SK-N-SH treated with all-trans-retinoic acid at 6 μM for 48 hours (cell line): ENCODE measurements around the gene KRTAP2-1.
"Not testable (repeated sequence)": the region's sequence is repeated elsewhere in the genome, so short reads cannot be mapped to it uniquely, and the experiment has no call there.

Experiments
- ATAC-seq: fragments of 200-7000 bp; cut with Tn5 transposase; 3 replicates; pipeline ENCODE4 v1.9.1; 2020; ENCODE audit warnings: mild to moderate bottlenecking, moderate library complexity
- ARNTL ChIP-seq: fragments of 450-650 bp; formaldehyde crosslinking; IDR thresholded peaks from 2 replicates; pipeline ENCODE4 v1.5.0; 2020; ENCODE audit warnings: low read depth, mild to moderate bottlenecking, moderate library complexity, borderline replicate concordance
- BACH2 ChIP-seq: fragments of 250-450 bp; sonication (Bioruptor Pico); IDR thresholded peaks from 2 replicates; pipeline ENCODE4 v1.9.0; 2021; ENCODE audit warnings: mild to moderate bottlenecking, borderline replicate concordance
- ESRRG ChIP-seq: fragments of 250-450 bp; sonication (Bioruptor Pico); IDR thresholded peaks from 2 replicates; pipeline ENCODE4 v1.6.1; 2021; ENCODE audit warnings: mild to moderate bottlenecking
- GLIS3 ChIP-seq: fragments of 250-450 bp; sonication (Bioruptor Pico); IDR thresholded peaks from 2 replicates; pipeline ENCODE4 v1.5.0; 2020; ENCODE audit warnings: mild to moderate bottlenecking, moderate library complexity
- ISL1 ChIP-seq: fragments of 250-450 bp; sonication (Bioruptor Pico); IDR thresholded peaks from 2 replicates; pipeline ENCODE4 v2.1.2; 2022; ENCODE audit warnings: mild to moderate bottlenecking, moderate library complexity
- OSR1 ChIP-seq: fragments of 250-450 bp; sonication (Bioruptor Pico); IDR thresholded peaks from 2 replicates; pipeline ENCODE4 v1.8.0; 2022; ENCODE audit warnings: moderate library complexity, mild to moderate bottlenecking, inconsistent platforms
- PPARA ChIP-seq: fragments of 250-450 bp; sonication (Bioruptor Pico); IDR thresholded peaks from 2 replicates; pipeline ENCODE4 v1.5.0; 2020; ENCODE audit warnings: mild to moderate bottlenecking, borderline replicate concordance
- RARB ChIP-seq: fragments of 250-450 bp; sonication (Bioruptor Pico); IDR thresholded peaks from 2 replicates; pipeline ENCODE4 v1.8.0; 2021; ENCODE audit warnings: mild to moderate bottlenecking, moderate library complexity
- TCF4 ChIP-seq: fragments of 250-450 bp; sonication (Bioruptor Pico); IDR thresholded peaks from 2 replicates; pipeline ENCODE4 v1.8.0; 2021; ENCODE audit warnings: mild to moderate bottlenecking, moderate library complexity, borderline replicate concordance
- TOX ChIP-seq: fragments of 250-450 bp; sonication (Bioruptor Pico); IDR thresholded peaks from 2 replicates; pipeline ENCODE4 v1.8.0; 2021; ENCODE audit warnings: mild to moderate bottlenecking, moderate library complexity, borderline replicate concordance
- ZC3H10 ChIP-seq: fragments of 250-450 bp; sonication (Bioruptor Pico); IDR thresholded peaks from 2 replicates; pipeline ENCODE4 v1.5.1; 2021; ENCODE audit warnings: mild to moderate bottlenecking, moderate library complexity
- ZFP3 ChIP-seq: fragments of 250-450 bp; sonication (Bioruptor Pico); IDR thresholded peaks from 2 replicates; pipeline ENCODE4 v1.5.0; 2020; ENCODE audit warnings: mild to moderate bottlenecking, moderate library complexity
- ZFP30 ChIP-seq: fragments of 450-650 bp; formaldehyde crosslinking; IDR thresholded peaks from 2 replicates; pipeline ENCODE4 v1.5.0; 2022; ENCODE audit warnings: mild to moderate bottlenecking, moderate library complexity
- ZNF565 ChIP-seq: fragments of 450-650 bp; formaldehyde crosslinking; conservative IDR thresholded peaks from 2 replicates; pipeline ENCODE4 v1.5.0; 2020; ENCODE audit warnings: low read depth, mild to moderate bottlenecking, moderate library complexity
- ZNF70 ChIP-seq: fragments of 450-650 bp; formaldehyde crosslinking; IDR thresholded peaks from 2 replicates; pipeline ENCODE4 v1.5.0; 2020; ENCODE audit warnings: mild to moderate bottlenecking, moderate library complexity
- ZNF8 ChIP-seq: fragments of 450-650 bp; formaldehyde crosslinking; IDR thresholded peaks from 2 replicates; pipeline ENCODE4 v1.5.0; 2020; ENCODE audit warnings: mild to moderate bottlenecking, moderate library complexity
- TF ChIP-seq, protein P1 (sequence below): fragments of 250-450 bp; sonication (Bioruptor Pico); IDR thresholded peaks from 2 replicates; pipeline ENCODE4 v1.5.1; 2021; ENCODE audit warnings: mild to moderate bottlenecking, moderate library complexity
- TF ChIP-seq, protein P2 (sequence below): fragments of 250-450 bp; sonication (Bioruptor Pico); IDR thresholded peaks from 2 replicates; pipeline ENCODE4 v1.5.1; 2020; ENCODE audit warnings: low read depth, mild to moderate bottlenecking, moderate library complexity
- TF ChIP-seq, protein P3 (sequence below): fragments of 250-450 bp; sonication (Bioruptor Pico); IDR thresholded peaks from 2 replicates; pipeline ENCODE4 v1.5.0; 2020; ENCODE audit warnings: mild to moderate bottlenecking, moderate library complexity
- TF ChIP-seq, protein P4 (sequence below): fragments of 250-450 bp; sonication (Bioruptor Pico); IDR thresholded peaks from 2 replicates; pipeline ENCODE4 v1.8.0; 2020; ENCODE audit warnings: mild to moderate bottlenecking, moderate library complexity, borderline replicate concordance
- TF ChIP-seq, protein P5 (sequence below): fragments of 250-450 bp; sonication (Bioruptor Pico); IDR thresholded peaks from 2 replicates; pipeline ENCODE4 v1.8.0; 2021; ENCODE audit warnings: low read depth, mild to moderate bottlenecking, moderate library complexity, borderline replicate concordance

Gene KRTAP2-1

DNA sequence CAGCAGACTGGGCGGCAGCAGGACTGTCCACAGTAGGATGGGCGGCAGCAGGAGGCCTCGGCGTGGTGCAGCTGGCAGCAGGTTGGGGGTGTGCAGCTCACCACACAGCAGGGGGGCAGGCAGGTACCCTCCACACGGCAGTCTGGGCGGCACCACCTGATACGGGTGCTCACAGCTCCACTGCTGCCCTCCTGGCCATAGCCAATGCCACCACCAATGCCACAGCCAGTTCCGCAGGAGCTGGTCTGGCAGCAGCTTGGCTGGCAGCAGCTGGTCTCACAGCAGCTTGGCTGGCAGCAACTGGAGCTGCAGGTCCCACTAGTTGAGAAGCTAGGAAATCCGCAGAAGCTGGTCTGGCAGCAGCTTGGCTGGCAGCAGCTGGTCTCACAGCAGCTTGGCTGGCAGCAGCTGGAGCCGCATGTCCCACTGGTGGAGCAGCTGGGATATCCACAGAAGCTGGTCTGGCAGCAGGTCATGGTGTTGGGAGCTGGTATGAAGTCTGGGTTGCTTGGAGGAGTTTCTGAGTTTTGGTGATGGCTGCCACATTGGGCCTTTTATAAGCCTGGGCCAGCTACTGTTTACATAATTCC lies 12.7 kb downstream of the KRTAP2-1 start, which contains the start of gene KRTAP1-3:
KRTAP1-3 (minus strand) TSS at position 529 of the 590 bp plus-strand sequence; CDS start at position 476, 53 bp downstream.
- not testable (repeated sequence) for ATAC-seq

DNA sequence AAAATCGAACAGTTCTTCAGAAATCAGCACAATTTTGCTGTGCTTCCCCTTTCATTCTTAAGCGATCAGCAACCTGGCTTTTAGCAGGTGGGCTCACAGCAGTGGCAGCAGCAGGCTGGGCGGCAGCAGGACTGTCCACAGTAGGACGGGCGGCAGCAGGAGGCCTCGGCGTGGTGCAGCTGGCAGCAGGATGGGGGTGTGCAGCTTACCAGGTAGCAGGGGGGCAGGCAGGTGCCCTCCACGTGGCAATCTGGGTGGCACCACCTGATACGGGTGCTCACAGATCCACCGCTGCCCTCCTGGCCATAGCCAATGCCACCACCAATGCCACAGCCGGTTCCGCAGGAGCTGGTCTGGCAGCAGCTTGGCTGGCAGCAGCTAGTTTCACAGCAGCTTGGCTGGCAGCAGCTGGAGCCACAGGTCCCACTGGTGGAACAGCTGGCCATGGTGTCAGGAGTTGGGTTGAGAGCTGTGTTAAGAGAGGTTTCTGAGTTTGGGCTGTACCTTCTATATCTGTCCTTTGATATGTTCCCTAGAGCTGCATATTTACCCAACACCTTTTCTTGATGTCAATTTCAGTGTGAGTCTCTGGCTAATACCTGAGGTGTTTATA lies 17.4 kb downstream of the KRTAP2-1 start, which contains the start of gene KRTAP1-4:
KRTAP1-4 (minus strand) TSS at position 563 of the 613 bp plus-strand sequence; CDS start at position 446, 117 bp downstream.
- TF ChIP-seq TOX (CRISPR knock-in tag), result no peak
- TF ChIP-seq ZC3H10 (CRISPR knock-in tag), result no peak
- TF ChIP-seq, protein P1, sequence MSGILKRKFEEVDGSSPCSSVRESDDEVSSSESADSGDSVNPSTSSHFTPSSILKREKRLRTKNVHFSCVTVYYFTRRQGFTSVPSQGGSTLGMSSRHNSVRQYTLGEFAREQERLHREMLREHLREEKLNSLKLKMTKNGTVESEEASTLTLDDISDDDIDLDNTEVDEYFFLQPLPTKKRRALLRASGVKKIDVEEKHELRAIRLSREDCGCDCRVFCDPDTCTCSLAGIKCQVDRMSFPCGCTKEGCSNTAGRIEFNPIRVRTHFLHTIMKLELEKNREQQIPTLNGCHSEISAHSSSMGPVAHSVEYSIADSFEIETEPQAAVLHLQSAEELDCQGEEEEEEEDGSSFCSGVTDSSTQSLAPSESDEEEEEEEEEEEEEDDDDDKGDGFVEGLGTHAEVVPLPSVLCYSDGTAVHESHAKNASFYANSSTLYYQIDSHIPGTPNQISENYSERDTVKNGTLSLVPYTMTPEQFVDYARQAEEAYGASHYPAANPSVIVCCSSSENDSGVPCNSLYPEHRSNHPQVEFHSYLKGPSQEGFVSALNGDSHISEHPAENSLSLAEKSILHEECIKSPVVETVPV (CRISPR knock-in tag), result no peak
- no peak for TF ChIP-seq PPARA
- TF ChIP-seq ARNTL (CRISPR knock-in tag), result no peak
- TF ChIP-seq ZNF70 (CRISPR knock-in tag), result no peak
- TF ChIP-seq GLIS3 (CRISPR knock-in tag), result no peak
- no peak for TF ChIP-seq BACH2
- TF ChIP-seq TCF4 (CRISPR knock-in tag), result no peak
- no peak for TF ChIP-seq ESRRG
- no peak for TF ChIP-seq ISL1 (CRISPR knock-in tag)
- no peak for TF ChIP-seq ZNF565 (CRISPR knock-in tag)
- no peak for TF ChIP-seq ZNF8 (CRISPR knock-in tag)
- no peak for TF ChIP-seq OSR1
- TF ChIP-seq, protein P2, sequence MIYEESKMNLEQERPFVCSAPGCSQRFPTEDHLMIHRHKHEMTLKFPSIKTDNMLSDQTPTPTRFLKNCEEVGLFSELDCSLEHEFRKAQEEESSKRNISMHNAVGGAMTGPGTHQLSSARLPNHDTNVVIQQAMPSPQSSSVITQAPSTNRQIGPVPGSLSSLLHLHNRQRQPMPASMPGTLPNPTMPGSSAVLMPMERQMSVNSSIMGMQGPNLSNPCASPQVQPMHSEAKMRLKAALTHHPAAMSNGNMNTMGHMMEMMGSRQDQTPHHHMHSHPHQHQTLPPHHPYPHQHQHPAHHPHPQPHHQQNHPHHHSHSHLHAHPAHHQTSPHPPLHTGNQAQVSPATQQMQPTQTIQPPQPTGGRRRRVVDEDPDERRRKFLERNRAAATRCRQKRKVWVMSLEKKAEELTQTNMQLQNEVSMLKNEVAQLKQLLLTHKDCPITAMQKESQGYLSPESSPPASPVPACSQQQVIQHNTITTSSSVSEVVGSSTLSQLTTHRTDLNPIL (CRISPR knock-in tag), result no peak
- TF ChIP-seq ZFP3 (CRISPR knock-in tag), result no peak
- TF ChIP-seq RARB (CRISPR knock-in tag), result no peak
- TF ChIP-seq, protein P3, sequence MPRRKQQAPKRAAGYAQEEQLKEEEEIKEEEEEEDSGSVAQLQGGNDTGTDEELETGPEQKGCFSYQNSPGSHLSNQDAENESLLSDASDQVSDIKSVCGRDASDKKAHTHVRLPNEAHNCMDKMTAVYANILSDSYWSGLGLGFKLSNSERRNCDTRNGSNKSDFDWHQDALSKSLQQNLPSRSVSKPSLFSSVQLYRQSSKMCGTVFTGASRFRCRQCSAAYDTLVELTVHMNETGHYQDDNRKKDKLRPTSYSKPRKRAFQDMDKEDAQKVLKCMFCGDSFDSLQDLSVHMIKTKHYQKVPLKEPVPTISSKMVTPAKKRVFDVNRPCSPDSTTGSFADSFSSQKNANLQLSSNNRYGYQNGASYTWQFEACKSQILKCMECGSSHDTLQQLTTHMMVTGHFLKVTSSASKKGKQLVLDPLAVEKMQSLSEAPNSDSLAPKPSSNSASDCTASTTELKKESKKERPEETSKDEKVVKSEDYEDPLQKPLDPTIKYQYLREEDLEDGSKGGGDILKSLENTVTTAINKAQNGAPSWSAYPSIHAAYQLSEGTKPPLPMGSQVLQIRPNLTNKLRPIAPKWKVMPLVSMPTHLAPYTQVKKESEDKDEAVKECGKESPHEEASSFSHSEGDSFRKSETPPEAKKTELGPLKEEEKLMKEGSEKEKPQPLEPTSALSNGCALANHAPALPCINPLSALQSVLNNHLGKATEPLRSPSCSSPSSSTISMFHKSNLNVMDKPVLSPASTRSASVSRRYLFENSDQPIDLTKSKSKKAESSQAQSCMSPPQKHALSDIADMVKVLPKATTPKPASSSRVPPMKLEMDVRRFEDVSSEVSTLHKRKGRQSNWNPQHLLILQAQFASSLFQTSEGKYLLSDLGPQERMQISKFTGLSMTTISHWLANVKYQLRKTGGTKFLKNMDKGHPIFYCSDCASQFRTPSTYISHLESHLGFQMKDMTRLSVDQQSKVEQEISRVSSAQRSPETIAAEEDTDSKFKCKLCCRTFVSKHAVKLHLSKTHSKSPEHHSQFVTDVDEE (CRISPR knock-in tag), result no peak
- TF ChIP-seq ZFP30 (CRISPR knock-in tag), result no peak
- TF ChIP-seq, protein P4, sequence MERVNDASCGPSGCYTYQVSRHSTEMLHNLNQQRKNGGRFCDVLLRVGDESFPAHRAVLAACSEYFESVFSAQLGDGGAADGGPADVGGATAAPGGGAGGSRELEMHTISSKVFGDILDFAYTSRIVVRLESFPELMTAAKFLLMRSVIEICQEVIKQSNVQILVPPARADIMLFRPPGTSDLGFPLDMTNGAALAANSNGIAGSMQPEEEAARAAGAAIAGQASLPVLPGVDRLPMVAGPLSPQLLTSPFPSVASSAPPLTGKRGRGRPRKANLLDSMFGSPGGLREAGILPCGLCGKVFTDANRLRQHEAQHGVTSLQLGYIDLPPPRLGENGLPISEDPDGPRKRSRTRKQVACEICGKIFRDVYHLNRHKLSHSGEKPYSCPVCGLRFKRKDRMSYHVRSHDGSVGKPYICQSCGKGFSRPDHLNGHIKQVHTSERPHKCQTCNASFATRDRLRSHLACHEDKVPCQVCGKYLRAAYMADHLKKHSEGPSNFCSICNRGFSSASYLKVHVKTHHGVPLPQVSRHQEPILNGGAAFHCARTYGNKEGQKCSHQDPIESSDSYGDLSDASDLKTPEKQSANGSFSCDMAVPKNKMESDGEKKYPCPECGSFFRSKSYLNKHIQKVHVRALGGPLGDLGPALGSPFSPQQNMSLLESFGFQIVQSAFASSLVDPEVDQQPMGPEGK, result no peak
- no peak for ATAC-seq

DNA sequence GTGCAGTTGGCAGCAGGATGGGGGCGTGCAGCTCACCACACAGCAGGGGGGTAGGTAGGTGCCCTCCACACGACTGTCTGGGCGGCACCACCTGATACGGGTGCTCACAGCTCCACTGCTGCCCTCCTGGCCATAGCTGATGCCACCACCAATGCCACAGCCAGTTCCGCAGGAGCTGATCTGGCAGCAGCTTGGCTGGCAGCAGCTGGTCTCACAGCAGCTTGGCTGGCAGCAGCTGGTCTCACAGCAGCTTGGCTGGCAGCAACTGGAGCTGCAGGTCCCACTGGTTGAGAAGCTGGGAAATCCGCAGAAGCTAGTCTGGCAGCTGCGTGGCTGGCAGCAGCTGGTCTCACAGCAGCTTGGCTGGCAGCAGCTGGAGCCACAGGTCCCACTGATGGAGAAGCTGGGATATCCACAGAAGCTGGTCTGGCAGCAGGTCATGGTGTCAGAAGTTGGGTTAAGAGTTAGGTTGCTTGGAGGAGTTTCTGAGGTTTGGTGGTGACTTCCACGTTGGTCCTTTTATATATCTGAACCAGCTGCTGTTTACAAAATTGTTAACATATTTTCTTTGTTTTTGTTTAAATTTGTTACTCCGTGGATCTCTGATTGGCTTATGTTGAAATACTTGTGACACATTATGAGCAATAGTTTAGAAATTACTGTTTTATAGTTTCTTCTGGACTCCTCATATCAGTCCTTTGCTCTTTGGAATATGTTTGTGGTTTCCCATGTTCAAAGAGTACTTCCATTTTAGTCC lies 20.2 kb downstream of the KRTAP2-1 start, which contains the start of gene KRTAP1-5:
KRTAP1-5 (minus strand) TSS at position 494 of the 757 bp plus-strand sequence; CDS start at position 441, 53 bp downstream.
- TF ChIP-seq GLIS3 (CRISPR knock-in tag), result no peak
- no peak for ATAC-seq

DNA sequence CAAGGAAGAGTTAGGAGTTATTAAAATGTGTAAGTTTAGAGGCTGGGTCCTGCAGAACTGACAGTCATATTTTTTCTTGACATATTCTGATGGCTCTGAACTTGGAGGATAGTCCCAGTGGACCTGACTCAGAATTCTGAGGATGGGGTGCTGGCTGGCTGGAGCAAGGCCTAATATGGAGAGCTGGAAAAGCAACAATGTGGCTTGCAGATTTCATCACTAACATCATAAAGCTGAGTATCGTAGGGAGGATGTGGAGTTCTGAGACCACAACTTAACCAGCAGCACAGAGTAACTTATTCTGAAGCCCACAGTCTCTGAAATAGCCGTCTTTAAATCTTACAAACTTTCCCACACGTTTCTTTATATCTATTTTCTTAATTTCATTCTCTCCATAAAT lies 22.4 kb downstream of the KRTAP2-1 start:
- TF ChIP-seq, protein P2 (CRISPR knock-in tag), result no peak
- TF ChIP-seq TCF4 (CRISPR knock-in tag) (no peak), ARNTL (CRISPR knock-in tag) (no peak), ZNF70 (CRISPR knock-in tag) (no peak), ISL1 (CRISPR knock-in tag) (no peak)
- TF ChIP-seq, protein P5, sequence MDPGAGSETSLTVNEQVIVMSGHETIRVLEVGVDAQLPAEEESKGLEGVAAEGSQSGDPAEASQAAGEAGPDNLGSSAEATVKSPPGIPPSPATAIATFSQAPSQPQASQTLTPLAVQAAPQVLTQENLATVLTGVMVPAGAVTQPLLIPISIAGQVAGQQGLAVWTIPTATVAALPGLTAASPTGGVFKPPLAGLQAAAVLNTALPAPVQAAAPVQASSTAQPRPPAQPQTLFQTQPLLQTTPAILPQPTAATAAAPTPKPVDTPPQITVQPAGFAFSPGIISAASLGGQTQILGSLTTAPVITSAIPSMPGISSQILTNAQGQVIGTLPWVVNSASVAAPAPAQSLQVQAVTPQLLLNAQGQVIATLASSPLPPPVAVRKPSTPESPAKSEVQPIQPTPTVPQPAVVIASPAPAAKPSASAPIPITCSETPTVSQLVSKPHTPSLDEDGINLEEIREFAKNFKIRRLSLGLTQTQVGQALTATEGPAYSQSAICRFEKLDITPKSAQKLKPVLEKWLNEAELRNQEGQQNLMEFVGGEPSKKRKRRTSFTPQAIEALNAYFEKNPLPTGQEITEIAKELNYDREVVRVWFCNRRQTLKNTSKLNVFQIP (CRISPR knock-in tag), result no peak

More for the DNA sequence above, 22.4 kb downstream of the KRTAP2-1 start:
- ATAC-seq, result no peak
